Measurements from ENCODE around the gene SLC25A53.

DNA sequence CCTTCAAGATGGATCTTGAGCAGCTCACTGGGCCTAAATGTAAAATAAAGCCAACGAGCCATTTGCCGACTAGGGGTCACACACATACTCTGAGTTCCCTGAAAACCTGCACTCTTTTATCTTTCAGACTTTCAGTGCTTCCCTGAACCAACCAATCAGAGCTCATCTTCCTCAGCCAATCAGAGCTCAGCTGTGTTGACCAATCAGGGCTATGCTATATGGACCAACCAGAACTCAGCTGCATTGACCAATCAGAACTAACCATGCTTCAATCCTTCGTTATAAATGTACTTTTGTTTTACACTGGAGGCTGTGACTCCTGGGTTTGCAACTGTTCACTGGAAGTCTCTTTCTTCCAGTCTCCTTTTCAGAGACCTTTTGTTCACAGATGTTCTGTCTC is 19.3 kb downstream of the SLC25A53 start:
- no peak for TF ChIP-seq ZNF623 (tag by site-specific recombination; IDR thresholded peaks at IDR 0.05)
- TF ChIP-seq, protein P1, sequence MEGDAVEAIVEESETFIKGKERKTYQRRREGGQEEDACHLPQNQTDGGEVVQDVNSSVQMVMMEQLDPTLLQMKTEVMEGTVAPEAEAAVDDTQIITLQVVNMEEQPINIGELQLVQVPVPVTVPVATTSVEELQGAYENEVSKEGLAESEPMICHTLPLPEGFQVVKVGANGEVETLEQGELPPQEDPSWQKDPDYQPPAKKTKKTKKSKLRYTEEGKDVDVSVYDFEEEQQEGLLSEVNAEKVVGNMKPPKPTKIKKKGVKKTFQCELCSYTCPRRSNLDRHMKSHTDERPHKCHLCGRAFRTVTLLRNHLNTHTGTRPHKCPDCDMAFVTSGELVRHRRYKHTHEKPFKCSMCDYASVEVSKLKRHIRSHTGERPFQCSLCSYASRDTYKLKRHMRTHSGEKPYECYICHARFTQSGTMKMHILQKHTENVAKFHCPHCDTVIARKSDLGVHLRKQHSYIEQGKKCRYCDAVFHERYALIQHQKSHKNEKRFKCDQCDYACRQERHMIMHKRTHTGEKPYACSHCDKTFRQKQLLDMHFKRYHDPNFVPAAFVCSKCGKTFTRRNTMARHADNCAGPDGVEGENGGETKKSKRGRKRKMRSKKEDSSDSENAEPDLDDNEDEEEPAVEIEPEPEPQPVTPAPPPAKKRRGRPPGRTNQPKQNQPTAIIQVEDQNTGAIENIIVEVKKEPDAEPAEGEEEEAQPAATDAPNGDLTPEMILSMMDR (tag by site-specific recombination; IDR thresholded peaks at IDR 0.05), result no peak
- TF ChIP-seq ZNF133 (tag by site-specific recombination; IDR thresholded peaks at IDR 0.05), result no peak
- TF ChIP-seq YY1 (tag by site-specific recombination; IDR thresholded peaks at IDR 0.05), result no peak

All from HEK293 (cell line).